IgD-negative memory B cell (primary cell): ENCODE results near the gene PRPF19. TPM values are rescaled to one million over a fixed set of nuclear protein-coding genes. Genes with fewer than 3 reads are reported as not detected.

Source experiments
- H3K27ac Mint-ChIP-seq, 3 donors: one replicate each; pipeline ENCODE4 v1.8.0; 2020 to 2022; ENCODE audit warnings: mild to moderate bottlenecking in 3 of 3, mixed read lengths in 3 of 3, moderate library complexity in 1 of 3
- H3K27me3 Mint-ChIP-seq: one replicate; pipeline ENCODE4 v1.8.0; 2021; ENCODE audit warnings: mixed read lengths
- H3K36me3 Mint-ChIP-seq: one replicate; pipeline ENCODE4 v1.8.0; 2020; ENCODE audit warnings: mild to moderate bottlenecking, mixed read lengths
- H3K4me1 Mint-ChIP-seq, 3 donors: one replicate each; pipeline ENCODE4 v1.8.0; 2020 to 2022; ENCODE audit warnings: mixed read lengths in 3 of 3, mild to moderate bottlenecking in 1 of 3
- H3K4me3 Mint-ChIP-seq, 4 donors: one replicate each; pipeline ENCODE4 v1.8.0; 2020 to 2022; ENCODE audit warnings: mild to moderate bottlenecking in 4 of 4, mixed read lengths in 4 of 4, moderate library complexity in 3 of 4
- H3K9me3 Mint-ChIP-seq, 3 donors: one replicate each; pipeline ENCODE4 v1.8.0; 2020 to 2021; ENCODE audit warnings: mixed read lengths in 3 of 3, mild to moderate bottlenecking in 1 of 3
- polyA plus RNA-seq: library from polyadenylated mRNA; unstranded; fragments of 300-500 nt; fragmentation: Illumina TruSeq; gene quantifications from one replicate; pipeline ENCODE4 v1.2.3, GENCODE V29; 2021

Gene PRPF19
- polyA plus RNA-seq, 1 donor from 2014 or later: 18.5 TPM

GRCh38 chr11:60872961-60873524, 33.3 kb downstream of the PRPF19 start:
- Mint-ChIP-seq H3K4me1 (no peaks in the 10 kb centered on the region), H3K27me3 (no peaks in the 10 kb centered on the region), H3K9me3 (no peaks in the 10 kb centered on the region), H3K36me3 (no peaks in the 10 kb centered on the region), H3K27ac (no peak overlapping the region), H3K4me3 (no peak overlapping the region)

- no peak overlapping the region for H3K4me3 Mint-ChIP-seq
- no peak overlapping the region for H3K27ac Mint-ChIP-seq
- no peaks in the 10 kb centered on the region for H3K36me3 Mint-ChIP-seq
- H3K4me1 Mint-ChIP-seq: no peaks in the 10 kb centered on the region
- no peaks in the 10 kb centered on the region for H3K9me3 Mint-ChIP-seq
- H3K27me3 Mint-ChIP-seq: no peaks in the 10 kb centered on the region
Measured at GRCh38 chr11:60872124-60872960, 34.0 kb downstream of the PRPF19 start.

GRCh38 chr11:60871378-60872061, 34.9 kb downstream of the PRPF19 start:
- no peaks in the 10 kb centered on the region for H3K27me3 Mint-ChIP-seq
- no peaks in the 10 kb centered on the region for H3K4me1 Mint-ChIP-seq
- H3K9me3 Mint-ChIP-seq: no peaks in the 10 kb centered on the region
- no peak overlapping the region for H3K27ac Mint-ChIP-seq
- H3K4me3 Mint-ChIP-seq: no peak overlapping the region
- no peaks in the 10 kb centered on the region for H3K36me3 Mint-ChIP-seq

GRCh38 chr11:60870733-60871377, 35.5 kb downstream of the PRPF19 start:
- no peaks in the 10 kb centered on the region for H3K27me3 Mint-ChIP-seq
- no peak overlapping the region for H3K4me3 Mint-ChIP-seq
- no peaks in the 10 kb centered on the region for H3K36me3 Mint-ChIP-seq
- H3K27ac Mint-ChIP-seq: no peak overlapping the region
- no peaks in the 10 kb centered on the region for H3K9me3 Mint-ChIP-seq
- H3K4me1 Mint-ChIP-seq: no peaks in the 10 kb centered on the region

- no peaks in the 10 kb centered on the region for H3K27me3 Mint-ChIP-seq
- peaks cover 3% of the 10 kb centered on the region for H3K36me3 Mint-ChIP-seq
- no peak overlapping the region for H3K27ac Mint-ChIP-seq
- no peak overlapping the region for H3K4me3 Mint-ChIP-seq
- no peaks in the 10 kb centered on the region for H3K9me3 Mint-ChIP-seq
- no peaks in the 10 kb centered on the region for H3K4me1 Mint-ChIP-seq
Measured at GRCh38 chr11:60870276-60870675, 36.1 kb downstream of the PRPF19 start.

GRCh38 chr11:60869451-60869825, 36.9 kb downstream of the PRPF19 start:
- Mint-ChIP-seq H3K4me1 (no peaks in the 10 kb centered on the region), H3K9me3 (no peaks in the 10 kb centered on the region), H3K36me3 (peaks cover 3% of the 10 kb centered on the region), H3K4me3 (peak overlapping the region in 1 of 4 donors; percentile 71), H3K27ac (peak overlapping the region in 1 of 3 donors; percentile 79), H3K27me3 (no peaks in the 10 kb centered on the region)

- no peak overlapping the region for H3K4me3 Mint-ChIP-seq
- no peaks in the 10 kb centered on the region for H3K27me3 Mint-ChIP-seq
- H3K36me3 Mint-ChIP-seq: peaks cover 3% of the 10 kb centered on the region
- H3K27ac Mint-ChIP-seq: peak overlapping the region in 1 of 3 donors; percentile 79
- H3K4me1 Mint-ChIP-seq: no peaks in the 10 kb centered on the region
- H3K9me3 Mint-ChIP-seq: no peaks in the 10 kb centered on the region
Measured at GRCh38 chr11:60868682-60869450, 37.5 kb downstream of the PRPF19 start.

- Mint-ChIP-seq H3K4me3 (no peak overlapping the region), H3K27me3 (peaks cover 2% of the 10 kb centered on the region), H3K27ac (no peak overlapping the region), H3K9me3 (no peaks in the 10 kb centered on the region), H3K4me1 (no peaks in the 10 kb centered on the region), H3K36me3 (peaks cover 3% of the 10 kb centered on the region)
Measured at GRCh38 chr11:60867871-60868681, 38.3 kb downstream of the PRPF19 start.

- H3K4me3 Mint-ChIP-seq: no peak within 1 kb of the TSS
- no peaks in the 10 kb centered on the region for H3K9me3 Mint-ChIP-seq
- H3K36me3 Mint-ChIP-seq: peaks cover 3% of the 10 kb centered on the region
- H3K4me1 Mint-ChIP-seq: no peaks in the 10 kb centered on the region
- H3K27ac Mint-ChIP-seq: peak within 1 kb of the TSS in 1 of 3 donors; percentile 60
- H3K27me3 Mint-ChIP-seq: peaks cover 2% of the 10 kb centered on the region
Measured at GRCh38 chr11:60866911-60867870, 39.2 kb downstream of the PRPF19 start, which contains the start of gene ZP1. Gene ZP1, plus strand, starts transcription at chr11:60867542. Its CDS starts 20 bp downstream, at chr11:60867562.

GRCh38 chr11:60864856-60865513, 41.4 kb downstream of the PRPF19 start:
- H3K4me1 Mint-ChIP-seq: peaks cover 0 to 1% (median 0%) of the 10 kb centered on the region in 3 donors
- H3K27ac Mint-ChIP-seq: peak overlapping the region in 1 of 3 donors; percentile 52
- H3K27me3 Mint-ChIP-seq: peaks cover 2% of the 10 kb centered on the region
- H3K9me3 Mint-ChIP-seq: no peaks in the 10 kb centered on the region
- H3K36me3 Mint-ChIP-seq: peaks cover 3% of the 10 kb centered on the region
- H3K4me3 Mint-ChIP-seq: no peak overlapping the region

- H3K36me3 Mint-ChIP-seq: peaks cover 3% of the 10 kb centered on the region
- peaks cover 2% of the 10 kb centered on the region for H3K27me3 Mint-ChIP-seq
- no peak overlapping the region for H3K27ac Mint-ChIP-seq
- no peak overlapping the region for H3K4me3 Mint-ChIP-seq
- peaks cover 0 to 2% (median 1%) of the 10 kb centered on the region in 3 donors for H3K4me1 Mint-ChIP-seq
- no peaks in the 10 kb centered on the region for H3K9me3 Mint-ChIP-seq
Measured at GRCh38 chr11:60863550-60864521, 42.5 kb downstream of the PRPF19 start.

- Mint-ChIP-seq H3K9me3 (no peaks in the 10 kb centered on the region), H3K27me3 (peaks cover 2% of the 10 kb centered on the region), H3K27ac (no peak overlapping the region), H3K4me1 (peaks cover 0 to 6% (median 1%) of the 10 kb centered on the region in 3 donors), H3K4me3 (no peak overlapping the region), H3K36me3 (peaks cover 3% of the 10 kb centered on the region)
Measured at GRCh38 chr11:60862171-60862570, 44.2 kb downstream of the PRPF19 start.
